Measurements from ENCODE around the gene CRYBA1.

- no peak for TF ChIP-seq CTCF (IDR thresholded peaks at IDR 0.05; ENCODE audit: extremely low read depth in 1 of 2, insufficient read depth in 1 of 2, low read depth in 1 of 2, low read length in 2 of 2)
- TF ChIP-seq POLR2A (IDR thresholded peaks at IDR 0.05; ENCODE audit: low read depth, low read length): no peak
- TF ChIP-seq, protein P1, sequence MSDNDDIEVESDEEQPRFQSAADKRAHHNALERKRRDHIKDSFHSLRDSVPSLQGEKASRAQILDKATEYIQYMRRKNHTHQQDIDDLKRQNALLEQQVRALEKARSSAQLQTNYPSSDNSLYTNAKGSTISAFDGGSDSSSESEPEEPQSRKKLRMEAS (IDR thresholded peaks at IDR 0.05; ENCODE audit: insufficient read depth, insufficient read length): no peak
- no peak for TF ChIP-seq FOS (IDR thresholded peaks at IDR 0.05; ENCODE audit: borderline replicate concordance, insufficient read depth, low read length)
- no peak for TF ChIP-seq POLR2AphosphoS5 (IDR thresholded peaks at IDR 0.05; ENCODE audit: insufficient read depth, low read depth, low read length)
- TF ChIP-seq EZH2 (IDR thresholded peaks at IDR 0.05; ENCODE audit: borderline replicate concordance, low read depth, low read length, severe bottlenecking): no peak
- no peak for TF ChIP-seq JUN (IDR thresholded peaks at IDR 0.05; ENCODE audit: borderline replicate concordance, insufficient read depth, insufficient read length, low read depth)
Observed at GRCh38 chr17:29242051-29242450, 4.6 kb upstream of the CRYBA1 start.
